Common myeloid progenitor, CD34-positive (primary cell): ENCODE measurements around the gene NBL1.

ENCODE experiments used
- CTCF ChIA-PET: fragments of 350-600 bp; sonication (Branson Sonifier 250); formaldehyde crosslinking; loops from one replicate; lab custom pipeline; 2021; ENCODE audit warnings: antibody characterized with exemption; lab: Charles Lee
- POLR2A ChIA-PET: fragments of 350-600 bp; sonication (Branson Sonifier 250); formaldehyde crosslinking; loops from one replicate; lab custom pipeline; 2021; ENCODE audit warnings: antibody characterized with exemption; lab: Charles Lee
- DNase-seq, 3 donors: peaks; one replicate each; pipeline versions ENCODE4 v3.0.0 to v3.0.0-alpha.2; 2013
- H3K27ac ChIP-seq, 2 experiments: 1 replicate in 1 of 2; 2 replicates in 1 of 2; pipeline ENCODE4 v1.7.0; 2013; ENCODE audit warnings: inconsistent platforms in 2 of 2, low read length in 2 of 2, mild to moderate bottlenecking in 2 of 2, low read depth in 1 of 2, moderate library complexity in 1 of 2; ENCODE audit not compliant: severe bottlenecking in 2 of 2, insufficient read depth in 1 of 2, poor library complexity in 1 of 2
- H3K27me3 ChIP-seq, 5 experiments: replicated peaks in 2 of 5; 1 replicate in 3 of 5; 2 replicates in 2 of 5; pipeline versions ENCODE4 v1.6.1 to v1.7.0; 2013; ENCODE audit warnings: low read length in 4 of 5, mild to moderate bottlenecking in 2 of 5, moderate library complexity in 2 of 5, inconsistent platforms in 1 of 5; ENCODE audit not compliant: insufficient read depth in 5 of 5, control insufficient read depth in 4 of 5
- H3K36me3 ChIP-seq, 4 experiments: 1 replicate in 2 of 4; 2 replicates in 2 of 4; pipeline versions ENCODE4 v1.6.1 to v1.7.0; 2013; ENCODE audit warnings: low read length in 3 of 4, control low read depth in 1 of 4, mild to moderate bottlenecking in 1 of 4; ENCODE audit not compliant: control insufficient read depth in 4 of 4, insufficient read depth in 4 of 4
- H3K4me1 ChIP-seq, 4 experiments: 1 replicate in 3 of 4; 2 replicates in 1 of 4; pipeline versions ENCODE4 v1.6.1 to v1.7.1; 2013; ENCODE audit warnings: low read length in 3 of 4, mild to moderate bottlenecking in 3 of 4, control low read depth in 1 of 4, inconsistent platforms in 1 of 4, moderate library complexity in 1 of 4; ENCODE audit not compliant: control insufficient read depth in 4 of 4, insufficient read depth in 4 of 4; ENCODE audit errors: control extremely low read depth in 1 of 4
- H3K4me3 ChIP-seq, 7 experiments: 1 replicate in 4 of 7; 2 replicates in 3 of 7; pipeline versions ENCODE4 v1.5.1 to v1.7.0; 2013; ENCODE audit warnings: mild to moderate bottlenecking in 7 of 7, low read length in 6 of 7, moderate library complexity in 6 of 7, inconsistent platforms in 2 of 7, low read depth in 2 of 7, control low read depth in 1 of 7; ENCODE audit not compliant: insufficient read depth in 4 of 7, control insufficient read depth in 1 of 7; ENCODE audit errors: extremely low read depth in 1 of 7
- H3K9me3 ChIP-seq, 5 experiments: 1 replicate in 4 of 5; 2 replicates in 1 of 5; pipeline versions ENCODE4 v1.6.1 to v1.7.1; 2013; ENCODE audit warnings: low read length in 4 of 5, mild to moderate bottlenecking in 2 of 5, inconsistent platforms in 1 of 5, low read depth in 1 of 5, moderate library complexity in 1 of 5; ENCODE audit not compliant: control insufficient read depth in 4 of 5, insufficient read depth in 2 of 5; ENCODE audit errors: control extremely low read depth in 1 of 5
- WGBS: methylation state at CpG from one replicate; pipeline ENCODE4 v1.1.5; 2013; ENCODE audit not compliant: insufficient coverage; 5-methylcytosine and 5-hydroxymethylcytosine counted together

Gene NBL1

GRCh38 chr1:19602486-19602885 lies 41.6 kb upstream of the NBL1 start:
- H3K4me1 ChIP-seq, result peaks cover 7 to 40% (median 20%) of the 10 kb centered on the region in 4 experiments
- no peak overlapping the region for H3K27ac ChIP-seq
- ChIA-PET POLR2A (no interaction called here), CTCF (interaction anchor here (1.0 kb wide), 1 partner anchor 45 kb away, joined by 3 read pairs; no protein-coding TSS in a partner anchor)
- H3K9me3 ChIP-seq, result no peaks in the 10 kb centered on the region
- no peak overlapping the region for H3K4me3 ChIP-seq
- H3K27me3 ChIP-seq, result no peaks in the 10 kb centered on the region
- peaks cover 0 to 17% (median 3%) of the 10 kb centered on the region in 4 experiments for H3K36me3 ChIP-seq
- 100% methylated on average over 2 of the region's 4 CpGs for WGBS
- no peak for DNase-seq

DNA sequence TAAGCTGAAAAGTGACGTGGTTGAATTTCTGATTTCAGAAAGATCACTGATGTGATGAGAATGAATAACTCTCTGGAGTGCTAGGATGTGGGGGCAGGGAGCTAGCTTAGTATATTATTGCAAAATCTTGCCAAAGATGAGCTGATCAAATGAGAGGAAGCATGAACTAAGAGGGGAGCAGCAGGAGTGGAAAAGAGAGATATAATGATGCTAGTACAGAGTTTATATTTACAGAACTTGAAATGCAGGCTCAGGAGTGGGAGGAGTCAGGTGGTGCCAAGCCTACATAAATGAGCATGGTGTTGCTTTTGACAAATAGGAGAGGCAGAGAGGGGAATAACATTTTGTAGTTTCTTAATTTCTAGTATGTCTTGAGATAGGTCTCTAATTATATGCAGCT lies 38.1 kb upstream of the NBL1 start:
- Histone ChIP-seq H3K27ac (no peak overlapping the region), H3K4me1 (peaks cover 0 to 12% (median 6%) of the 10 kb centered on the region in 4 experiments), H3K27me3 (no peaks in the 10 kb centered on the region), H3K9me3 (no peaks in the 10 kb centered on the region), H3K36me3 (peaks cover 0 to 8% (median under 1%) of the 10 kb centered on the region in 4 experiments), H3K4me3 (no peak overlapping the region)
- 100% methylated on average over 1 of the region's 1 CpG for WGBS
- DNase-seq, result peak in 2 of 3 donors; percentile 30 to 34
- ChIA-PET POLR2A (interaction anchor here (0.6 to 1.3 kb wide), 2 partner anchors 9 to 34 kb away, joined by 3 read pairs; a partner anchor contains a TSS), CTCF (interaction anchor here (0.9 to 1.7 kb wide), 3 partner anchors 9 to 32 kb away, joined by 3 to 6 read pairs (median 3); a partner anchor contains a TSS)

- DNase-seq, result peak; percentile 39 to 68 (median 66)
- Histone ChIP-seq H3K36me3 (peaks cover 0 to 6% (median 0%) of the 10 kb centered on the region in 4 experiments), H3K4me3 (peak overlapping the region in 2 of 7 experiments; percentile 10 to 19), H3K27me3 (no peaks in the 10 kb centered on the region), H3K9me3 (no peaks in the 10 kb centered on the region), H3K27ac (no peak overlapping the region), H3K4me1 (peaks cover 0 to 12% (median 6%) of the 10 kb centered on the region in 4 experiments)
- 92% methylated on average over 2 of the region's 4 CpGs for WGBS
- ChIA-PET CTCF (interaction anchor here (0.7 to 1.3 kb wide), 4 partner anchors 10 to 54 kb away, joined by 3 to 4 read pairs (median 4); a partner anchor contains a TSS), POLR2A (interaction anchor here (0.8 to 1.3 kb wide), 2 partner anchors 10 to 37 kb away, joined by 3 read pairs; partner anchors contain the start of gene NBL1)
Measured at GRCh38 chr1:19606817-19607642, 37.1 kb upstream of the NBL1 start.

DNA sequence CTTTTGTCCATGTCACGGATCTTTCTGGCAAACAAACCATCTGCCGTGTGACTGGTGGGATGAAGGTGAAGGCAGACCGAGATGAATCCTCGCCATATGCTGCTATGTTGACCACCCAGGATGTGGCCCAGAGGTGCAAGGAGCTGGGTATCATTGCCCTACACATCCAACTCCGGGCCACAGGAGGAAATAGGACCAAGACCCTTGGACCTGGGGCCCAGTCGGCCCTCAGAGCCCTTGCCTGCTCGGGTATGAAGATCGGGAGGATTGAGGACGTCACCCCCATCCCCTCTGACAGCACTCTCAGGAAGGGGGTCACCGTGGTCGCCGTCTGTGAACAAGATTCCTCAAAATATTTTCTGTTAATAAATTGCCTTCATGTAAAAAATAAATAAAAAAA lies 35.9 kb upstream of the NBL1 start:
- H3K9me3 ChIP-seq, result no peaks in the 10 kb centered on the region
- H3K4me1 ChIP-seq, result peaks cover 9 to 20% (median 12%) of the 10 kb centered on the region in 4 experiments
- 95% methylated on average over 5 of the region's 12 CpGs for WGBS
- DNase-seq, result no peak
- CTCF ChIA-PET, result interaction anchor here (1.3 kb wide), 1 partner anchor 11 kb away, joined by 4 read pairs; a partner anchor contains a TSS
- POLR2A ChIA-PET, result no interaction called here
- H3K27ac ChIP-seq, result no peak overlapping the region
- H3K27me3 ChIP-seq, result no peaks in the 10 kb centered on the region
- peaks cover 0 to 4% (median 0%) of the 10 kb centered on the region in 4 experiments for H3K36me3 ChIP-seq
- H3K4me3 ChIP-seq, result no peak overlapping the region

GRCh38 chr1:19610282-19610981 lies 33.7 kb upstream of the NBL1 start:
- H3K27me3 ChIP-seq, result no peaks in the 10 kb centered on the region
- H3K27ac ChIP-seq, result no peak overlapping the region
- POLR2A ChIA-PET, result interaction anchor here (0.7 kb wide), 1 partner anchor 400 kb away, joined by 7 read pairs; no protein-coding TSS in a partner anchor
- WGBS, result 90% methylated on average over 2 of the region's 8 CpGs
- no peak overlapping the region for H3K4me3 ChIP-seq
- no peak for DNase-seq
- CTCF ChIA-PET, result interaction anchor here (1.1 kb wide), 1 partner anchor 10 kb away, joined by 4 read pairs; no protein-coding TSS in a partner anchor
- H3K4me1 ChIP-seq, result peaks cover 9 to 25% (median 15%) of the 10 kb centered on the region in 4 experiments
- H3K9me3 ChIP-seq, result no peaks in the 10 kb centered on the region
- peaks cover 0 to 5% (median 1%) of the 10 kb centered on the region in 4 experiments for H3K36me3 ChIP-seq

- Histone ChIP-seq H3K27ac (no peak overlapping the region), H3K4me1 (peaks cover 5 to 13% (median 11%) of the 10 kb centered on the region in 4 experiments), H3K4me3 (no peak overlapping the region), H3K36me3 (peaks cover 0 to 15% (median 3%) of the 10 kb centered on the region in 4 experiments), H3K9me3 (no peaks in the 10 kb centered on the region), H3K27me3 (no peaks in the 10 kb centered on the region)
- POLR2A ChIA-PET, result interaction anchor here (1.0 to 1.6 kb wide), 2 partner anchors 15 to 16 kb away, joined by 3 to 7 read pairs; a partner anchor contains a TSS
- CTCF ChIA-PET, result interaction anchor here (2.3 kb wide), 1 partner anchor 28 kb away, joined by 5 read pairs; no protein-coding TSS in a partner anchor
- DNase-seq, result no peak
- 83% methylated on average over 3 of the region's 5 CpGs for WGBS
Measured at GRCh38 chr1:19612530-19612929, 31.6 kb upstream of the NBL1 start.
